ENCODE data around the gene PTPN6. TPM values are rescaled to one million over a fixed set of nuclear protein-coding genes. Genes with fewer than 3 reads are reported as not detected.

The PTPN6 gene
- total and polyA plus RNA-seq, 2 of the 4 experiments (the other 2 are of a cell fraction), result under 0.01 to 0.14 TPM

- TF ChIP-seq RCOR1 (IDR thresholded peaks at IDR 0.05; ENCODE audit: insufficient replicate concordance, low read length) (no peak), CHD1 (IDR thresholded peaks at IDR 0.05; ENCODE audit: low read depth, low read length) (no peak)
Observed at GRCh38 chr12:6936636-6937480, 14.3 kb upstream of the PTPN6 start (continued).
